ENCODE measurements around the gene SP6. TPM values are rescaled to one million over a fixed set of nuclear protein-coding genes. Genes with fewer than 3 reads are reported as not detected.

The SP6 gene
- total and polyA plus RNA-seq, 2 of the 4 experiments (the other 2 are of a cell fraction) = under 0.01 to 0.31 TPM

- H3K18ac ChIP-seq (ENCODE audit: low read depth, low read length) = no peak overlapping the region
- H3K27ac ChIP-seq (ENCODE audit: insufficient read depth, low read length) = no peak overlapping the region
- POLR2A ChIA-PET (ENCODE audit: unreplicated experiment) = no interaction called here
- H4K91ac ChIP-seq (ENCODE audit: insufficient read depth, low read depth, low read length) = no peak overlapping the region
- no peak overlapping the region for H4K5ac ChIP-seq (ENCODE audit: low read depth, low read length)
- no peaks in the 10 kb centered on the region for H3K79me1 ChIP-seq (ENCODE audit: low read depth in 1 of 2, low read length in 2 of 2)
- WGBS, 2 experiments (ENCODE audit: extremely low coverage in 2 of 2, insufficient read length in 1 of 2) = 67% methylated on average over 3 of the region's 11 CpGs; no CpG with 5 or more reads in 1 of the 2 experiments
- TF ChIP-seq RFX5 (IDR thresholded peaks at IDR 0.05; ENCODE audit: low read depth, low read length) (no peak), SMC3 (IDR thresholded peaks at IDR 0.05; ENCODE audit: low read depth, low read length) (no peak), POLR2A (IDR thresholded peaks at IDR 0.05; ENCODE audit: low read depth, low read length) (no peak), RCOR1 (IDR thresholded peaks at IDR 0.05; ENCODE audit: insufficient replicate concordance, low read length) (no peak), CTCF (conservative IDR thresholded peaks at IDR 0.05; ENCODE audit: low read depth, low read length) (no peak), MAFK (IDR thresholded peaks at IDR 0.05; ENCODE audit: low read depth, low read length) (no peak), MAZ (IDR thresholded peaks at IDR 0.05; ENCODE audit: borderline replicate concordance, low read depth, low read length) (no peak), RAD21 (IDR thresholded peaks at IDR 0.05; ENCODE audit: low read length) (no peak), CHD1 (IDR thresholded peaks at IDR 0.05; ENCODE audit: low read depth, low read length) (no peak)
- H3K23ac ChIP-seq (ENCODE audit: low read depth, low read length) = no peak overlapping the region
- CTCF ChIA-PET = interaction anchor here (0.7 to 4.8 kb wide), 3 partner anchors 39 to 43 kb away, joined by 3 to 18 read pairs (median 4); partner anchors contain the start of gene SCRN2
- in situ Hi-C loops (cut with MboI; ENCODE audit: low sequenced_read_pairs) (no loop called here), intact Hi-C loops (cut with micrococcal nuclease) (loop anchor here (5.0 kb wide), 1 partner anchor 108 kb away; no protein-coding TSS in a partner anchor), dilution Hi-C loops (cut with HindIII; ENCODE audit: low sequenced_read_pairs, unreplicated experiment) (no loop called here)
- no peaks in the 10 kb centered on the region for H3K9me1 ChIP-seq (ENCODE audit: insufficient read depth, low read length)
- no peak overlapping the region for H4K8ac ChIP-seq (ENCODE audit: low read depth in 2 of 2, low read length in 2 of 2)
- H2AK5ac ChIP-seq (ENCODE audit: low read depth, low read length) = no peak overlapping the region
- H2BK15ac ChIP-seq (ENCODE audit: low read depth, low read length) = no peak overlapping the region
- H2AFZ ChIP-seq (replicated peaks; ENCODE audit: low read length, poor library complexity) = no peak overlapping the region
- no peaks in the 10 kb centered on the region for H3K9me3 ChIP-seq (ENCODE audit: control insufficient read depth, insufficient read depth, low read length)
- no peak overlapping the region for H2BK5ac ChIP-seq (ENCODE audit: low read depth, low read length, poor library complexity, severe bottlenecking)
- H3K4me1 ChIP-seq (ENCODE audit: control insufficient read depth, insufficient read depth, low read length) = no peaks in the 10 kb centered on the region
- no peak for ATAC-seq (ENCODE audit: low read depth)
- no peak overlapping the region for H2BK20ac ChIP-seq (ENCODE audit: low read depth, low read length)
- H2BK120ac ChIP-seq (ENCODE audit: low read depth, low read length) = no peak overlapping the region
- no peak overlapping the region for H3K9ac ChIP-seq (ENCODE audit: low read depth, low read length)
- H3K56ac ChIP-seq (ENCODE audit: extremely low read depth, insufficient read depth, low read length) = no peak overlapping the region
- H3K4ac ChIP-seq (ENCODE audit: low read depth, low read length) = no peak overlapping the region
- no TSS peak for BruUV-seq (replicated peaks)
- no peak overlapping the region for H3K14ac ChIP-seq (replicated peaks; ENCODE audit: low read depth, low read length)
- H2AK9ac ChIP-seq (replicated peaks; ENCODE audit: low read depth, low read length, poor library complexity) = no peak overlapping the region
- H4K20me1 ChIP-seq (ENCODE audit: insufficient read depth, low read length) = no peaks in the 10 kb centered on the region
- H3K27me3 ChIP-seq (ENCODE audit: control insufficient read depth, insufficient read depth, low read length) = peaks cover 8% of the 10 kb centered on the region
- DNase-seq = no peak
- H3K36me3 ChIP-seq (ENCODE audit: control insufficient read depth, insufficient read depth, low read length) = no peaks in the 10 kb centered on the region
- no peak overlapping the region for H3K4me3 ChIP-seq (ENCODE audit: insufficient read depth, low read depth, low read length)
- no peak overlapping the region for H3K4me2 ChIP-seq (ENCODE audit: low read depth, low read length)
These were observed 34.2 kb upstream of the SP6 start for GRCh38 chr17:47884905-47885730.
